Kidney (tissue), 14 donors: Measurements from ENCODE around the gene U2AF2. TPM values are rescaled to one million over a fixed set of nuclear protein-coding genes. Genes with fewer than 3 reads are reported as not detected.
A peak's percentile ranks its signal among the peaks of the same experiment; 100 is the strongest.

ENCODE experiments used
- DNase-seq, 5 donors: peaks; one replicate each; pipeline ENCODE4 v3.0.0-alpha.2; 2013 to 2020
- FAIRE-seq: peaks from 2 replicates; lab custom pipeline; 2012; peaks lifted over from hg19 to GRCh38; lab: Jason Lieb, UNC
- H3K27ac ChIP-seq, 2 donors: one replicate each; pipeline ENCODE4 v1.7.0; 2013; ENCODE audit warnings: low read depth in 2 of 2, low read length in 2 of 2, inconsistent platforms in 1 of 2
- H3K27me3 ChIP-seq: one replicate; pipeline ENCODE4 v1.7.1; 2013; ENCODE audit warnings: low read length, inconsistent platforms; ENCODE audit not compliant: control insufficient read depth, insufficient read depth
- H3K36me3 ChIP-seq, 3 donors: one replicate each; pipeline versions ENCODE4 v1.7.0 to v1.7.1; 2013; ENCODE audit warnings: low read length in 3 of 3, control low read depth in 1 of 3, inconsistent platforms in 1 of 3; ENCODE audit not compliant: insufficient read depth in 3 of 3, control insufficient read depth in 2 of 3
- H3K4me1 ChIP-seq, 3 donors: one replicate each; pipeline versions ENCODE4 v1.7.0 to v1.7.1; 2013; ENCODE audit warnings: low read length in 3 of 3, inconsistent platforms in 1 of 3, low read depth in 1 of 3; ENCODE audit not compliant: control insufficient read depth in 2 of 3, insufficient read depth in 2 of 3
- H3K4me3 ChIP-seq, 3 donors: one replicate each; pipeline versions ENCODE4 v1.7.0 to v1.8.1; 2013; ENCODE audit warnings: low read length in 3 of 3, control low read depth in 1 of 3, inconsistent platforms in 1 of 3
- H3K9ac ChIP-seq, 3 donors: one replicate each; pipeline versions ENCODE4 v1.7.0 to v1.7.1; 2013; ENCODE audit warnings: low read length in 3 of 3, control low read depth in 1 of 3, inconsistent platforms in 1 of 3
- H3K9me3 ChIP-seq, 3 donors: one replicate each; pipeline versions ENCODE4 v1.7.0 to v1.7.1; 2013; ENCODE audit warnings: low read length in 3 of 3, control low read depth in 1 of 3, inconsistent platforms in 1 of 3; ENCODE audit not compliant: control insufficient read depth in 2 of 3, insufficient read depth in 1 of 3
- intact Hi-C: fragments of 100-400 bp; cut with DNase I; formaldehyde crosslinking; loops from one replicate; pipeline ENCODE4 v1.11.1; 2022
- polyA plus RNA-seq: library from polyadenylated mRNA; stranded (reverse); fragments of 350-450 nt; fragmentation: Illumina TruSeq; extraction: RNeasy Lipid Tissue Mini Kit (QIAGEN cat#74804); gene quantifications from one replicate; pipeline ENCODE4 v1.2.3, GENCODE V29; 2014; ENCODE audit warnings: low read depth, low replicate concordance; ENCODE audit not compliant: insufficient read depth
- total RNA-seq: library from RNA; stranded (reverse); fragmentation: NEBNext Ultra II Directional; extraction: Animal tissue kit (Norgen Biotek cat#: 25700); gene quantifications from one replicate; pipeline ENCODE4 v1.2.1, GENCODE V29; 2021
- TF ChIP-seq, protein P1 (sequence below): IDR thresholded peaks from 3 replicates; pipeline ENCODE4 v1.5.1; 2012; ENCODE audit warnings: mild to moderate bottlenecking, moderate library complexity, borderline replicate concordance; ENCODE audit not compliant: insufficient read depth; ENCODE audit errors: extremely low read depth
- donor health status: control.
- donor health status: control.
- donor health status: control.
- donor health status: control.
- donor health status: control.
- donor health status: DM: yes; HTN: yes; CAD: no.
- donor health status: Normal renal cell carcinoma (clear cell type).

The U2AF2 gene
- total and polyA plus RNA-seq, 2 donors from 2014 or later: 54.8 to 161 TPM

DNA sequence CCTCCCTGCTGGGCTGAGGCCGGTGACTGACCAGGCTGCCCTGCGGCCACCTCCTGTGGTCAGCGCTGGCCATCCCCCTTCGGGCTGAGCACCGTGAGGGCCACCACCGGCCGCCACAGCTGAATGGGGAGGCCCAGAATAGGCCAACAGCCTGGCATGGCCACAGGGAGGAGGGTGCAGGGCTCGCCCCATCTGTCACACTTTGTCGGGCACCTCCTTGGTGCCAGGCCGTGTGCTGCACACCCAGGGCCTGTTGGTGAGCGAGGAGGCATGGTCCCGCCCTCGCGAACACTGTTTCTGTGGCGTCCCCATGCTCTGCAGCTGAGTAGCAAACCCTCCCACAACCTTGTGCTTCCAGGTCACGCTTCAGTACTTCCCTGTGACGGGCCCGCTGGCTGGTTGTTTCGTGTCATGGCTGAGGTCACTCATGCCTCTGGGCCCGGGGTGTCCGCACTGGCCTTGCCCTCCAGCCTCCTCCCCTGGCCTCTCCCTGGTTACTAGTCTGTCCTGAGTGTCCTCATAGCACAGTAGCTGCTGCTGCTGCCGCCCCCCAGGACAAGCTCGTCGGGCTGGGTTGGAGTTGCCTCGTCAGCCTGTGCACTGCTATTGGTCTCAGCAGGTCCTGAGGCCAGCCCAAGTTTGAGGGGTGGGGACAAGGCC is 35.4 kb downstream of the U2AF2 start:
- FAIRE-seq (no peak), DNase-seq (peak; percentile 64 to 88 (median 73))
- TF ChIP-seq, protein P1, sequence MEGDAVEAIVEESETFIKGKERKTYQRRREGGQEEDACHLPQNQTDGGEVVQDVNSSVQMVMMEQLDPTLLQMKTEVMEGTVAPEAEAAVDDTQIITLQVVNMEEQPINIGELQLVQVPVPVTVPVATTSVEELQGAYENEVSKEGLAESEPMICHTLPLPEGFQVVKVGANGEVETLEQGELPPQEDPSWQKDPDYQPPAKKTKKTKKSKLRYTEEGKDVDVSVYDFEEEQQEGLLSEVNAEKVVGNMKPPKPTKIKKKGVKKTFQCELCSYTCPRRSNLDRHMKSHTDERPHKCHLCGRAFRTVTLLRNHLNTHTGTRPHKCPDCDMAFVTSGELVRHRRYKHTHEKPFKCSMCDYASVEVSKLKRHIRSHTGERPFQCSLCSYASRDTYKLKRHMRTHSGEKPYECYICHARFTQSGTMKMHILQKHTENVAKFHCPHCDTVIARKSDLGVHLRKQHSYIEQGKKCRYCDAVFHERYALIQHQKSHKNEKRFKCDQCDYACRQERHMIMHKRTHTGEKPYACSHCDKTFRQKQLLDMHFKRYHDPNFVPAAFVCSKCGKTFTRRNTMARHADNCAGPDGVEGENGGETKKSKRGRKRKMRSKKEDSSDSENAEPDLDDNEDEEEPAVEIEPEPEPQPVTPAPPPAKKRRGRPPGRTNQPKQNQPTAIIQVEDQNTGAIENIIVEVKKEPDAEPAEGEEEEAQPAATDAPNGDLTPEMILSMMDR: no peak
- Histone ChIP-seq H3K9me3 (no peaks in the 10 kb centered on the region), H3K9ac (peak overlapping the region in 1 of 3 donors; percentile 40), H3K36me3 (peaks cover 0 to 48% (median 20%) of the 10 kb centered on the region in 3 donors), H3K27me3 (no peaks in the 10 kb centered on the region), H3K4me1 (peaks cover 0 to 49% (median 19%) of the 10 kb centered on the region in 3 donors), H3K27ac (peak overlapping the region in 1 of 2 donors; percentile 20), H3K4me3 (no peak overlapping the region)
- intact Hi-C loops: no loop called here

DNA sequence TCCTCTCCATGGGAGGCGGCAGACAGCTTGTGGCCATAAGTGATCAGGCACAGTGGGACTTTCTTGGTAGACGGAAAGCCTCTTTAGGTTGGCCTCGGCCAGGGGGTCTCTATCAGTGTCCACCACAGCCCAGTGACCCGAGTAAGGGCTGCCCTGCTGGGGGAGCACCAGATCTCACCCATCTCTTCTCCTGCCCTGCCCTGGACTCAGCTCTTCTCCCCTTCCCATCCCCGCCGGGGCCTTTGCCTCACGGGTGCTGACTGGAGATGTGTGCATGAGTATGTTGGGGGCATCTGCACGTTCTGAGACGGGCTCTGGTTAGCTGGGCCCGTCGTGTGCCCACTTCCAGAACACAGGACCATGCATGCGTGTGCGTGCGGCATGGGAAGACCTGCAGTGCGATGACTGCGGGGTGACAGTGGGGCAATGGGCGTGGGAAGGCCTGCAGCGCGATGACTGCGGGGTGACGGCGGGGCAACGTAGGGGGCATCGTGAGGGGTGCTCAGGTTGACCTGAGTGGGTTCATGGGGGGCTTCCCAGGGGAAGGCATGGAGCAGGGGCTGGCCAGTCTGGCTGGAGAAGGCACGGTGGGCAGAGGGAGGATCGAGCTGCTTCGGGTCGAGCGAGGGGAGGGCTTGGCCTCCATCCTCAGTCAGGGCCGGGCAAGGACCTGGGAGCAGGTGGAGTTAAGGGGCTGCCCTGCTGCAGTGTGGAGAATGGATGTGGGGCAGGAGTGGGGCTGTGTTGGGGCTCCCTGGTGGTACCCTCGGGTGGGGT is 36.1 kb downstream of the U2AF2 start:
- peaks cover 0 to 42% (median 11%) of the 10 kb centered on the region in 3 donors for H3K4me1 ChIP-seq
- intact Hi-C loops: no loop called here
- no peaks in the 10 kb centered on the region for H3K9me3 ChIP-seq
- H3K27me3 ChIP-seq: no peaks in the 10 kb centered on the region
- TF ChIP-seq, protein P1: no peak
- FAIRE-seq: no peak
- peak overlapping the region in 1 of 2 donors; percentile 5 for H3K27ac ChIP-seq
- peak overlapping the region in 1 of 3 donors; percentile 40 for H3K9ac ChIP-seq
- DNase-seq: peak in 1 of 5 donors; percentile 69
- H3K36me3 ChIP-seq: peaks cover 0 to 47% (median 16%) of the 10 kb centered on the region in 3 donors
- no peak overlapping the region for H3K4me3 ChIP-seq

DNA sequence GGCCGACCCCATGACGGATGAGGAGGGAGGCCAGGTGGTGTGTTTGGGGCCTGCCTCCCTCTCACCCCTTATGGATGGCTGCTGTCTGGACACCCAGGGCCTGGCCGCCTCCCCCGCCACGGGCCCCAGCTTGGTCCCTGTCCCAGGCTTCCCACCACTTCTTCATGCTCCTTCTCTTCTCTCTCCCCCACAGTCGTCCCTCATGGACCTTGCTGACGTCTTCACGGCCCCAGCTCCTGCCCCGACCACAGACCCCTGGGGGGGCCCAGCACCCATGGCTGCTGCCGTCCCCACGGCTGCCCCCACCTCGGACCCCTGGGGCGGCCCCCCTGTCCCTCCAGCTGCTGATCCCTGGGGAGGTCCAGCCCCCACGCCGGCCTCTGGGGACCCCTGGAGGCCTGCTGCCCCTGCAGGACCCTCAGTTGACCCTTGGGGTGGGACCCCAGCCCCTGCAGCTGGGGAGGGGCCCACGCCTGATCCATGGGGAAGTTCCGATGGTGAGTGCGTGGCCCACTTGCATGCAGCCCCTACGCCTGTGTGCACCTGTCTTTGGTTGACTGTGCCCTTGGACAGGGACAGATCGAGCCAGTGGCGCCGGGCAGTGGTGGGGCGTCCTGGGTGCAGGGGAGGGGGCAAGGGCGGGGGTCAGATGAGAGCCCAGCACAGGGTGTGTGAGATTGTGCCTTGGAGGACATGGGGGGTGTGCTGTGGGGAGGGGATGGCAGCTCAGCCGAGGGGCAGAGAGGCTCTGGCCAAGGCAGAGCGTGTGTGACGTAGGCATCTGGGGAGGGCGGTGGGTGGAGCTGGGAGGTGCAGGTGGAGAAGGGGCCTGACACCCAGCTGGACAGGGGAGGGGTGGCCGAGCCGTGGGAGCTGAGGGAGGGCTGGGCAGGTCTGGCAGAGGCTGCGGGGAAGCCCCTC is 37.0 kb downstream of the U2AF2 start:
- Histone ChIP-seq H3K9me3 (no peaks in the 10 kb centered on the region), H3K27ac (no peak overlapping the region), H3K27me3 (no peaks in the 10 kb centered on the region), H3K9ac (no peak overlapping the region), H3K4me3 (no peak overlapping the region), H3K4me1 (peaks cover 0 to 38% (median 11%) of the 10 kb centered on the region in 3 donors), H3K36me3 (peaks cover 0 to 47% (median 16%) of the 10 kb centered on the region in 3 donors)
- TF ChIP-seq, protein P1: no peak
- FAIRE-seq: no peak
- peak in 1 of 5 donors; percentile 37 for DNase-seq
- intact Hi-C loops: no loop called here
